HUES48 (cell line): ENCODE data around the gene ERICH6B.

ENCODE experiments used
- H3K27ac ChIP-seq: one replicate; pipeline ENCODE4 v1.7.0; 2013; ENCODE audit warnings: low read depth, low read length, inconsistent platforms
- H3K27me3 ChIP-seq: 2 replicates; pipeline ENCODE4 v1.6.1; 2013; ENCODE audit warnings: mild to moderate bottlenecking, low read length; ENCODE audit not compliant: control insufficient read depth, insufficient read depth
- H3K36me3 ChIP-seq: 2 replicates; pipeline ENCODE4 v1.6.1; 2013; ENCODE audit warnings: low read length; ENCODE audit not compliant: control insufficient read depth, insufficient read depth
- H3K4me1 ChIP-seq: 2 replicates; pipeline ENCODE4 v1.6.1; 2013; ENCODE audit warnings: mild to moderate bottlenecking, low read length; ENCODE audit not compliant: control insufficient read depth, insufficient read depth
- H3K4me3 ChIP-seq: 2 replicates; pipeline ENCODE4 v1.5.1; 2013; ENCODE audit warnings: mild to moderate bottlenecking, low read depth, low read length
- H3K9ac ChIP-seq: 2 replicates; pipeline ENCODE4 v1.6.1; 2013; ENCODE audit warnings: mild to moderate bottlenecking, low read depth, low read length, moderate library complexity
- H3K9me3 ChIP-seq: 2 replicates; pipeline ENCODE4 v1.6.1; 2013; ENCODE audit warnings: low read length; ENCODE audit not compliant: control insufficient read depth, insufficient read depth

Gene ERICH6B

DNA sequence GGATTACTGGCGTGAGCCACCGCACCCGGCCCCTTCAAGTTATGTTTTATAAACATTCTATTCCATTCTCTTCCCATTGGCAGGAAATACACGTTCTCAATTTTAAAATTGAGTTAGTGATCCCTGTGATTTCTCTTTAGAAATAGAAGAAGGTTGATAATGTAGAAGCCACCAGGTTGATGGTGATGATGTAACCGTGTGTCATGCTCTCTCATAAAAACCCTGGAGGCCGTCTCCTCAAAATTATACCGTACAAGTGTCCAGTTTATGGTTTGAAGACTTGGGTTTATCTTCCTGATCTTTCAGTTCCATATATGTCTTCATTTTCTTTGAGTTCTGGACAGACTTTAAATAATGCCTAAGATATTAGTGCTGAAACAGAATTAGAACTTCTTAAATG lies 118.6 kb downstream of the ERICH6B start:
- H3K9me3 ChIP-seq, result no peaks in the 10 kb centered on the region
- no peaks in the 10 kb centered on the region for H3K4me1 ChIP-seq
- no peak overlapping the region for H3K4me3 ChIP-seq
- peaks cover 68% of the 10 kb centered on the region for H3K36me3 ChIP-seq
- H3K9ac ChIP-seq, result no peak overlapping the region
- H3K27me3 ChIP-seq, result no peaks in the 10 kb centered on the region
- H3K27ac ChIP-seq, result no peak overlapping the region

GRCh38 chr13:45492538-45492937 lies 123.0 kb downstream of the ERICH6B start:
- Histone ChIP-seq H3K4me1 (no peaks in the 10 kb centered on the region), H3K27ac (no peak overlapping the region), H3K27me3 (no peaks in the 10 kb centered on the region), H3K9ac (no peak overlapping the region), H3K36me3 (peaks cover 71% of the 10 kb centered on the region), H3K9me3 (no peaks in the 10 kb centered on the region), H3K4me3 (no peak overlapping the region)
